ENCODE results near the gene OAS1.

OAS1 gene

DNA sequence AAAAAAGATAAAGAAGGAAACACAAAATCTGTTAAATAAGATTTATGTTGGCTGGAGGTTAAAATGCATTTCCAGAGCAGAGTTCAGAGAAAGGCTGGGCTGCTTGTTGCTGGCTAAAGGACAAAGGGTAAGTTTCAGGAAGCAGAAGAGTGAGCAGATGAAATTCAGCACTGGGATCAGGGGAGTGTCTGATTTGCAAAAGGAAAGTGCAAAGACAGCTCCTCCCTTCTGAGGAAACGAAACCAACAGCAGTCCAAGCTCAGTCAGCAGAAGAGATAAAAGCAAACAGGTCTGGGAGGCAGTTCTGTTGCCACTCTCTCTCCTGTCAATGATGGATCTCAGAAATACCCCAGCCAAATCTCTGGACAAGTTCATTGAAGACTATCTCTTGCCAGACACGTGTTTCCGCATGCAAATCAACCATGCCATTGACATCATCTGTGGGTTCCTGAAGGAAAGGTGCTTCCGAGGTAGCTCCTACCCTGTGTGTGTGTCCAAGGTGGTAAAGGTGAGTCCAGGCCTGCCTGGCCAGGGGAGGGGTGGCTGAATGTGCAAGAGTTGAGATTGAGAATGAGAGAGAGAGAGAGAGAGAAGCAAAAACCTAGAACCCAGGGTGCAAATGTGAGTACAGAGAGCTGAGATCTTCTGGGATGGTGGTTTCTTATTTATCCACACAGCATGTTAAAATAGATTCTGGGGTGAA is at the start of gene OAS1:
Gene OAS1 (plus strand): TSS at position 251 of the 703 bp plus-strand sequence. CDS start 78 bp downstream, at position 329.
- TF ChIP-seq, protein P1, sequence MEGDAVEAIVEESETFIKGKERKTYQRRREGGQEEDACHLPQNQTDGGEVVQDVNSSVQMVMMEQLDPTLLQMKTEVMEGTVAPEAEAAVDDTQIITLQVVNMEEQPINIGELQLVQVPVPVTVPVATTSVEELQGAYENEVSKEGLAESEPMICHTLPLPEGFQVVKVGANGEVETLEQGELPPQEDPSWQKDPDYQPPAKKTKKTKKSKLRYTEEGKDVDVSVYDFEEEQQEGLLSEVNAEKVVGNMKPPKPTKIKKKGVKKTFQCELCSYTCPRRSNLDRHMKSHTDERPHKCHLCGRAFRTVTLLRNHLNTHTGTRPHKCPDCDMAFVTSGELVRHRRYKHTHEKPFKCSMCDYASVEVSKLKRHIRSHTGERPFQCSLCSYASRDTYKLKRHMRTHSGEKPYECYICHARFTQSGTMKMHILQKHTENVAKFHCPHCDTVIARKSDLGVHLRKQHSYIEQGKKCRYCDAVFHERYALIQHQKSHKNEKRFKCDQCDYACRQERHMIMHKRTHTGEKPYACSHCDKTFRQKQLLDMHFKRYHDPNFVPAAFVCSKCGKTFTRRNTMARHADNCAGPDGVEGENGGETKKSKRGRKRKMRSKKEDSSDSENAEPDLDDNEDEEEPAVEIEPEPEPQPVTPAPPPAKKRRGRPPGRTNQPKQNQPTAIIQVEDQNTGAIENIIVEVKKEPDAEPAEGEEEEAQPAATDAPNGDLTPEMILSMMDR (IDR thresholded peaks at IDR 0.05; ENCODE audit: low read depth, low read length), result no peak
- DNase-seq (ENCODE audit: low read depth in 2 of 2), result peak; percentile 50 to 81
- H3K4me3 ChIP-seq (replicated peaks in 1 of 2; ENCODE audit: low read depth in 2 of 2, low read length in 2 of 2), result peak within 1 kb of the TSS; percentile 9 to 29

DNA sequence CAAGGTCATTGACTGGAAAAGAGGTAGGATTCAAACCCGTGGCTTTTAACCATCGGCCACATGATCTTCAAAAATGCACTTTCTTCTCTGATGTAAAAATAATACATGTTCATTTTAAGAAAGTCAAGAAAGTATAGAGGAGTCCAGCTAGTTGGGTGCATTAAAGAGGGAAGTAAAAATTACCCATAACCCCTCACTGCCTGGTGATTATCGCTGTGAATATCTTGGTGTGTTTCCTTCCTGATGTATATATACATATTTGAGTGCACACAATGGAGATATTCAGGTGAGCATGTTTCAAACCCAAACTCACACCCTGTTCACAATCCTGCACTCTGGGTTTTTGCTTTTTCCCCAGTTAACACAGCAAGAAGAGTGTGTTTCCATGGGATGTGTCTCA is 47.5 kb upstream of the OAS1 start:
- TF ChIP-seq, protein P1 (IDR thresholded peaks at IDR 0.05; ENCODE audit: low read depth, low read length), result no peak
- no peak for DNase-seq (ENCODE audit: low read depth in 2 of 2)
- no peak overlapping the region for H3K4me3 ChIP-seq (replicated peaks in 1 of 2; ENCODE audit: low read depth in 2 of 2, low read length in 2 of 2)

DNA sequence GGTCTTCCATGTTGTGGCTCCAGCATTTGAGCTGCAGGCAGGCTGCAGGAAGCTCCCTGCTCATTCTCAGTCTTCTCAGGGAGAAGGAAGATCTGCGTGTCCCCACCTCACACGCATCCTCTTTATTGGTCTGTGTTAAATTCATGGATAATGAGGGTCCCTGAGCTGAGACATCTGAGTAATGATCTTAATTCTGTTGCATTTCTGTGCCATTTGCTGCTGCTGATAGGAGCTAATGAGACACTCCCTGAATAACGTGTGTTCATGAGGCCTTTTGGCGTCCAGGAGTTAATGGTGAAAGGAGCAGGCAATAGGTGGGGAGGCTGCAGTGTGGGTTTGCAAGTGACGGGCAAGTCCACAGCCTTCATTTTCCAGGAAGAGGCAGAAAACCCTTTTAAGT is 46.6 kb upstream of the OAS1 start:
- DNase-seq (ENCODE audit: low read depth in 2 of 2), result no peak
- TF ChIP-seq, protein P1 (IDR thresholded peaks at IDR 0.05; ENCODE audit: low read depth, low read length), result no peak
- H3K4me3 ChIP-seq (replicated peaks in 1 of 2; ENCODE audit: low read depth in 2 of 2, low read length in 2 of 2), result no peak overlapping the region

- TF ChIP-seq, protein P1 (IDR thresholded peaks at IDR 0.05; ENCODE audit: low read depth, low read length), result no peak
- no peak overlapping the region for H3K4me3 ChIP-seq (replicated peaks in 1 of 2; ENCODE audit: low read depth in 2 of 2, low read length in 2 of 2)
- DNase-seq (ENCODE audit: low read depth in 2 of 2), result no peak
Observed at GRCh38 chr12:112861284-112861683, 45.5 kb upstream of the OAS1 start.

DNA sequence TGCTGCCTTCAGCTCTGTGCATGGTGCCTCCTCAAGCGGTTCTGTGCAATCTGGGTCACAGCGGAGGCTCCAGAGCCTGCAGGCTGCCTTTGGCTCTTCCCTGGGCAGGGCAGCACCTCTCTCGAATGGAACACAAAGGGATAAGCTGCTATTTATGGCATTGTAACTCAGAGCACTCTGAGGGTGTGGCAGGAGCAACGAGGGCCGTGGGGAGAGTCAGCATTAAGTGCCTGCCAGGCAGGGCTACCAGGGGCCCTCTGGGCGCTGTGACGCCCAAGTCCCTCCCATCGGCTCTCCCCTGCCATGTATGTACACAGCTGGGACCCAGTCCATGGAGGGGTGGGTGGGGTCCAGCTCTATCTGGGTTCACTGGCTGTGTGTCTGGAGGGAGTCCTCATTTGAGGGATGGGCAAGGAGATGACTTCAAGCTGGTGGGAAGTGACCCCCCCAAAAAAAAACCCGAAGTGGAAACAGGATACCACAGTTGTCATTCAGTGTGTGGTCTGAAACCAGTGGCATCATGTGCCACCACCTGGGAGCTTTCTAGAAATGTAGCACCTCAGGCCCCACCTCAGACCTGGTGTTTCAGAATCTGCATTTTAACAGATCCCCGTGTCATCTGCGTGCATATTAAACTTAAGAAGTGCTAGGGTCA is 44.0 kb upstream of the OAS1 start:
- TF ChIP-seq, protein P1 (IDR thresholded peaks at IDR 0.05; ENCODE audit: low read depth, low read length), result no peak
- no peak overlapping the region for H3K4me3 ChIP-seq (replicated peaks in 1 of 2; ENCODE audit: low read depth in 2 of 2, low read length in 2 of 2)
- DNase-seq (ENCODE audit: low read depth in 2 of 2), result no peak

- H3K4me3 ChIP-seq (replicated peaks in 1 of 2; ENCODE audit: low read depth in 2 of 2, low read length in 2 of 2), result no peak overlapping the region
- no peak for DNase-seq (ENCODE audit: low read depth in 2 of 2)
- TF ChIP-seq, protein P1 (IDR thresholded peaks at IDR 0.05; ENCODE audit: low read depth, low read length), result no peak
Observed at GRCh38 chr12:112868459-112869041, 38.2 kb upstream of the OAS1 start.

All from cardiac fibroblast (primary cell).